GM21367 (cell line): Measurements from ENCODE around the gene MPND.

Experiments
- ATAC-seq: cut with Tn5 transposase; IDR thresholded peaks from one replicate; pipeline ENCODE4 v1.9.1; 2021; ENCODE audit not compliant: unreplicated experiment

Gene MPND

DNA sequence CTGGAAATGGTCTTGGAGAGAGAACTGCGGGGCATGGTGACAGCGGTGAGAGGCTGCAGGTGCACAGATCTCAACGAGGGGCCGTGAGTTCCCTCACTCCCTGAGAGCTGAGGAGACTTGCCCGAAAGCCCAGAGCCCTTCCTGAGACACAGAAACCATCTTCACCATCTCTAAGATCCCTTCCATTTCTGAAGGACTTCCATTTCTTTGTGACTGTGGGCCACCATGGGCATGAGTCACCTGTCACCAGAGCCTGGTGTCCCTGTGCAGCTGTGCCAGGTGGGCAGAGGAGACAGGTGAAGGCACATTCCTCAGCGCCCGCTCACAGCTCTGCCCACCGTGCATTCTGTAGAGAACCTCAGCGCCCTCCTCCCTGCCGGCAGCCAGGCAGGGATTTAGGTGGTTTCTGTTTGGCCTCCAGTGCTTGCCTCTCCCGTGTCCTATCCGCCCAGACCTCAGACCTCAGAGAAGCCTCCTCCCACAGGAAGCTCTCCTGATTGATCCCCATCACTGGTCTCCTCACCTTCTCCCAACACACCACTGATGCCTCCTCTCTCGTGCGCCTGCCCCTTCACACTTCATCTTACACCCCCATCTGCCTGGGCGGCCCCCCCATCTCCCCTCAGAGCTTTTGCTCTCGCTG, 32.8 kb downstream of the MPND start:
- ATAC-seq = no peak

DNA sequence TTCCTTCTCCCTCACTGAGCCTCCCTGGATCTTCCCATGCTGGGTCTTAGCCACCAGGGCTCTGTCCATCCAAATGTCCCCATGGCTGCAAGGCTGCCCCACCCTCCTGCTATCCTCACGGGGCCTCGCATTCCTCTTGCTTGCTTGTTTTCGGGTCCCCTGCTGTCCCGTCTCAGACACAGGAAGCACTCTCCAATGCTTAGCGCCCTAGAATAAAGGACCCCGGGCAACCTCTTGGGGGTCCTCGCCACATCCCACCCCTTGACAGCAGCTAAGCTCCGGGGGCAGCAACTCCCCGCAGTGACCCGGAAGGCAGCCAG, 33.3 kb downstream of the MPND start:
- no peak for ATAC-seq

- ATAC-seq = no peak
Observed at GRCh38 chr19:4376991-4377781, 33.8 kb downstream of the MPND start.

- ATAC-seq = no peak
Observed at GRCh38 chr19:4378886-4379285, 35.5 kb downstream of the MPND start.

GRCh38 chr19:4379383-4380253, 36.3 kb downstream of the MPND start:
- ATAC-seq = no peak

DNA sequence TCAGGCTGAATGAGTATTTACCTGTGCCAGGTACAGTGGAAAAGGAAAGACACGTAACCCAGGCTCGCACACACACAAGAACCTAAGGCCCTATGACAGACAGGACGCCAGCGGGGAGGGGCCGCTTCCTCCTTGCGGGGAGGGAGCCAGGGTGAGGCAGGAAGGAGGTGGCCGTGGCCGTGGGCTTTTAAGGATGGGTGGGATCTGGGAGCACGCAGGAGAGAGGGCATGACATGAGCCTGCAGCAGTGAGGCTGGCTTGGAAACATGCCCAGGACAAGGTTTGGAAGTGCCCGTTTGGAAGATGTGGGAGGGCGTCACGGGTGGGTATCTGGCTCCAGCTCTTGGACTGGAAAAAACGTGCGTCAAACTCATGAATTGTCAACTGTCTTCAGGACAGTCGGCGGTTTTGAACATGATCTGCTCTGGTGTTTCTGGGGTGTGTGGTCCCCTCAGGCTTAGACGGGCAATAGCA, 36.9 kb downstream of the MPND start:
- no peak for ATAC-seq

- no peak for ATAC-seq
Observed at GRCh38 chr19:4385291-4386040, 42.1 kb downstream of the MPND start.

DNA sequence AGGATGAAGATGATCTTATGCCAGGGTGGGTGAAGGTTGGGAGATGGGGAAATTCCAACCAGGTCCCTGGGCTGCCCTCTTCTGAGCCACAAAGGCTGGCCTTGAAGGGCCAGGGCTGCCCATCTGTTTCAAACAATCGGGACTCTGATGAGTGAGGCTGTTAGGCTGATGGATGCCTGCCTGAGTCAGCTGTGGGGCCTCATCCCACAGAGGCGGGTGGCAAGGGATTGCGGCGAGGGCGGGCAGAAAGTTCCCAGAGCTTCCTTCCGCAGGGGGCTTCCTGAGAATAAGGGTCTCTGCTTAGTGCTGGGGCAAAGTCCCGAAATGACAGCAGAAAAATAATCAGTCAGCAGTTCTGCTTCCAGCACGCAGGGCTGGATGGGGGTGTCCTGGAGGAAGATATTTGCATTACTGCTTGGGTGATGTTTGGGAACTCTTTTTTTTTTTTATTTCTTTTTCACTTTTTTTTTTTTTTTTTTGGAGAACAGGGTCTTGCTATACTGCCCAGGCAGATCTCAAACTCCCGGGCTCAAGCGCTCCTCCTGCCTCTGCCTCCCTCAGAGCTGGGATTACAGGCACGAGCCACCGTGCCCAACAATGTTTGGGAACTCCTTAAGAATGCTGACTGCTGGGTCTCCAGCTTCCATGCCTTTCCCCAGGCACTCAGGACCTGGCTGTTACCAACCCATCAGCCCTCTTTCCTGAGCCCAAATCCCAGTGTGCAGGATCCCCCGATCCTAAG, 42.9 kb downstream of the MPND start:
- no peak for ATAC-seq

GRCh38 chr19:4388337-4389063, 45.1 kb downstream of the MPND start:
- ATAC-seq = no peak

- no peak for ATAC-seq
Observed at GRCh38 chr19:4389064-4389375, 45.7 kb downstream of the MPND start.

DNA sequence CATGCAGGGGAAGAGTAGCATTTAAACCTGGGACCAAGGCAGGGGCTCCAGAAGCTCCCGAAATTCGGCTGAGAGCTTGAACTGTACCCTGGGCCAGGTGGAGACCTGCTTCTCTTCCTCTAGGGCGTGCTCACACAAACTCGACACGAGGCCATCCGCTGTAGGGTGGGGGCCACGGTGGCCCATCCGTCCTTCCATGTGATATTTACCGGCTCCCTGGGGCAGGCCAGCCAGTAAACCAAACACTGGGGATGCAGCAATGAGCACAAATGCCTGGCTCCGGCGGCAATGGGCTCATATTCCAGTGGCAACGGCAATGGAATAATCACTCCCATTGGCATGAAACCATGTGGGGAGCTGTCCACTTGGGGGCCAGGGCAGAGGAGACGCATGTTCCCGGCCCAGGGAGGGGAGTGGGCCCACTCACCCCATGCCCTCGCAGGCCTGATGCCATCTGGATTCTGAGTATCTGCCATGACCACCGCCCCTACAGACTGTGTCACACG, 46.2 kb downstream of the MPND start:
- ATAC-seq = no peak

- ATAC-seq = no peak
Observed at GRCh38 chr19:4390017-4390566, 46.7 kb downstream of the MPND start.

DNA sequence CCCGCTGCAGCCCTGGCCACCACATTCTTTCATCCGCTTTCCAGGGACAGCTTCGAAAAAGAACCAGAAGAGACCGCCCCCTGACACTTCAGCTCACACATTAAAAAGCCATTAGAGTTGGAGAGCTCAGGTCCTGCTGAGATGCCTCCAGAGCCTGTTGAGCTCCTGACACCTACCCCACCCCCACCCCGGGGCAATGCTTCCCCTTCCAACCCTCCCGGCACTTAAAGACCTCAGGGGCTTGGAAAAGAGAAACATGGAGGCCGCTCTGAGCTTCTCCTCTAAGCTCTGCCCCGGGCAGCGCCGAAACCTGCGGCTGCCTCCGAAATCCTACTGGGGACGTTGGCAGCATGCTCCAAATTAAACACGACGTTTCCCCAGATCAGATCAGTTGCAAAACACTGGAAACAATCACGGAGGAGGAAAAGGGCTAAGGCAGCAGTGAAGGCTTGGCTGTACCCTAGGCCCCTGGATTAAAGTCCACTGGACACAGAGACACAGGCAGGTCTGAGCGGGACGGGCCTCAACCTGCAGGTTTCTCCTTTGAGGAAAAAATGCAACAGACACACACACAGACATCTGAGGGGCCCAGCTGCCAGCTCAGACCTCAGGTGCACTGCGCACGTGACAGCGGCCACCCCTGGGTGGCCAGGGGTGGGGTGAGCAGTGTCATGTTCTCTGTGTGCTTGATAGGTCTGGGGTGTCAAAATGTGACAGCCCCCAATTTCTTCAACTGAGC, 47.4 kb downstream of the MPND start:
- no peak for ATAC-seq

DNA sequence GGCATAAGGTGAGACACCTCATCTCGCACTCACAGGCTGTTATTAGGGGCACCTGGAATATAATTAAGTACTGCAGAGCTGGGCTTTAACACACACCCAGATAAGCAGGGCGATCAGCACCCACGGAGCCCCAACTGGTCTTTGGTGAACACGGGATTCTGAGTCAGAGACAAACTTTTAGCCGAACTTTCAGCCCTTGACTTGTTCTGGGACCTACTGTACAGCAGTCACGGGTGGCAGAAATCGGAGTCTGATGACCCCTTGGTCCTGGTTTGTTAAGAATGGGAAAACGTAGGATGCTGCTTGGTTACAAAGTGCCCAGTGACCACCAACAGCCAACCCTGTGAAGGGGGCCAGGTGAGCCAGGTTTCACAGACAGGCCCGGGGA, 47.9 kb downstream of the MPND start:
- ATAC-seq = no peak

DNA sequence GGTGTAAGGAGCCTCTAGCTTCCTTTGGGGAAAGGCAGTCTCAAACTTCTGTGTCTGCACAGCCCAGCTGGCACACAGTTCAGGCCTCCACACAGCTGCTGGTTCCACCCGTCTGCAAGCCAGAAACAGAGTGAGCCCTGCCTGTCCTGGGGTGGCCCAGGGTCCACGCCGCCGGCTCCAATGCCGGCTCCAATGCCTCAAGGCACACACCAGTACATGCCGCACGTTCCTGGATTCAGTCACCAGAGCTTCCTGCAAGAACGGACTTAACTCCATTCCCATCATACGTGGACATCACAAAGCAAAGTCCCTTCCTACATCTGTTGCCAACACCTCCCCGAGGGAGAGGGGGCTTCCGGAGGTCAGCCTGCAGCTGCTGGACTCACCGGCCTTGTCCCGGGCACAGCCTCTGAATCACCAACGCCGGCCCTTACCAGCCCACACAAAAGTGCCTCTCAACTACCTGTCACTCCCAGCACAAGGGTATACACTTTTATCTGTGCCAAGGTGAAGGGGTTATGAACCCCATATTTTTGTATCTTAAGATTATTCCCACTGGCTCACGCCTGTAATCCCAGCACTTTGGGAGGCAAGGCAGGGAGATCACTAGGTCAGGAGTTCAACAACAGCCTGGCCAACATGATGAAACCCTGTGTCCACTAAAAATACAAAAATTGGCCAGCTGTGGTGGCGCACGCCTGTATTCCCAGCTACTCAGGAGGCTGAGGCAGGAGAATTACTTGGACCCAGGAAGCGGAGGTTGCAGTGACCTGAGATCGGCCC, 48.5 kb downstream of the MPND start:
- ATAC-seq = no peak

GRCh38 chr19:4393947-4394590, 50.7 kb downstream of the MPND start:
- no peak for ATAC-seq
